Stimulated activated CD4-positive, alpha-beta T cell treated with anti-CD3 and anti-CD28 coated beads, Interleukin-2, amount 100 ng/mL, for 48 hours (primary cell): ENCODE results near the gene MCC.

Experiments
- DNase-seq, 2 donors: peaks; one replicate each; pipeline ENCODE4 v3.0.0-alpha.2; 2020

Gene MCC

GRCh38 chr5:113063927-113064326 is 424.3 kb downstream of the MCC start:
- no peak for DNase-seq

- DNase-seq, result no peak
Measured at GRCh38 chr5:113062869-113063508, 425.3 kb downstream of the MCC start.

- no peak for DNase-seq
Measured at GRCh38 chr5:113061846-113062780, 426.1 kb downstream of the MCC start.

- no peak for DNase-seq
Measured at GRCh38 chr5:113060408-113061025, 427.7 kb downstream of the MCC start.

GRCh38 chr5:113059232-113060040 is 428.8 kb downstream of the MCC start:
- no peak for DNase-seq

- no peak for DNase-seq
Measured at GRCh38 chr5:113058706-113059226, 429.5 kb downstream of the MCC start.

GRCh38 chr5:113058269-113058668 is 430.0 kb downstream of the MCC start:
- DNase-seq, result no peak

GRCh38 chr5:113057557-113057984 is 430.7 kb downstream of the MCC start:
- DNase-seq, result no peak

GRCh38 chr5:113056988-113057387 is 431.3 kb downstream of the MCC start:
- no peak for DNase-seq

GRCh38 chr5:113054899-113055298 is 433.4 kb downstream of the MCC start:
- no peak for DNase-seq

- DNase-seq, result no peak
Measured at GRCh38 chr5:113053511-113053995, 434.7 kb downstream of the MCC start.

- DNase-seq, result no peak
Measured at GRCh38 chr5:113052041-113052795, 436.0 kb downstream of the MCC start.

- peak; percentile 18 to 30 for DNase-seq
Measured at GRCh38 chr5:113050721-113051382, 437.4 kb downstream of the MCC start.

- DNase-seq, result no peak
Measured at GRCh38 chr5:113048931-113049330, 439.3 kb downstream of the MCC start.

GRCh38 chr5:113047733-113048652 is 440.3 kb downstream of the MCC start:
- no peak for DNase-seq

GRCh38 chr5:113047234-113047633 is 441.0 kb downstream of the MCC start:
- no peak for DNase-seq

GRCh38 chr5:113044776-113045465 is 443.3 kb downstream of the MCC start:
- DNase-seq, result no peak

- DNase-seq, result peak; percentile 21 to 29
Measured at GRCh38 chr5:113043491-113043931, 444.7 kb downstream of the MCC start.
